Tibial nerve (tissue), 4 donors: Measurements from ENCODE around the gene THBS4. TPM values are rescaled to one million over a fixed set of nuclear protein-coding genes. Genes with fewer than 3 reads are reported as not detected.
A peak's percentile ranks its signal among the peaks of the same experiment; 100 is the strongest.

ENCODE experiments used
- DNase-seq, 2 donors: peaks; one replicate each; pipeline ENCODE4 v3.0.0-alpha.2; 2019; ENCODE audit warnings: low spot score in 2 of 2
- H3K27ac ChIP-seq, 4 donors: fragments of 200-600 bp; sonication (generic) in 3 of 4; one replicate each; pipeline ENCODE4 v1.5.1; 2017 to 2019; ENCODE audit warnings: mild to moderate bottlenecking in 1 of 4
- H3K27me3 ChIP-seq, 2 donors: fragments of 200-600 bp; sonication (generic) in 1 of 2; one replicate each; pipeline versions ENCODE4 v1.5.1 to v1.6.0; 2017 to 2019
- H3K36me3 ChIP-seq, 3 donors: fragments of 200-600 bp; sonication (generic); one replicate each; pipeline ENCODE4 v1.5.1; 2018 to 2019
- H3K4me1 ChIP-seq, 4 donors: fragments of 200-600 bp; sonication (generic) in 3 of 4; one replicate each; pipeline ENCODE4 v1.5.1; 2017 to 2019
- H3K4me3 ChIP-seq, 4 donors: fragments of 200-600 bp; sonication (generic) in 3 of 4; one replicate each; pipeline ENCODE4 v1.5.1; 2017 to 2019; ENCODE audit warnings: mild to moderate bottlenecking in 1 of 4, moderate library complexity in 1 of 4
- H3K9me3 ChIP-seq, 4 donors: fragments of 200-600 bp; sonication (generic) in 3 of 4; one replicate each; pipeline ENCODE4 v1.5.1; 2017 to 2019
- CTCF ChIP-seq, 5 experiments: fragments of 200-600 bp in 3 of 5; fragments of 450-650 bp in 2 of 5; sonication (generic) in 3 of 5; IDR thresholded peaks; one replicate each; pipeline ENCODE4 v1.5.1; 2016 to 2019; ENCODE audit warnings: antibody characterized with exemption in 5 of 5, mild to moderate bottlenecking in 3 of 5, moderate library complexity in 2 of 5
- EP300 ChIP-seq, 2 donors: sonication (generic); formaldehyde crosslinking; IDR thresholded peaks; one replicate each; pipeline ENCODE4 v1.6.1; 2017; ENCODE audit warnings: antibody characterized with exemption in 2 of 2, mild to moderate bottlenecking in 1 of 2
- POLR2A ChIP-seq, 2 donors: fragments of 450-650 bp; IDR thresholded peaks; one replicate each; pipeline ENCODE4 v1.6.1; 2017; ENCODE audit warnings: antibody characterized with exemption in 2 of 2, mild to moderate bottlenecking in 2 of 2, moderate library complexity in 2 of 2
- WGBS, 2 donors: methylation state at CpG; one replicate each; pipeline ENCODE4 v1.1.5; 2018; 5-methylcytosine and 5-hydroxymethylcytosine counted together
- total RNA-seq, 4 donors: library from RNA; depleted of rRNA; stranded (reverse); fragments of >200 nt; gene quantifications; one replicate each; pipeline ENCODE4 v1.1.0, GENCODE V29; 2016

Gene THBS4
- total RNA-seq, 4 donors from 2014 or later, result 99.0 to 376 (median 157) TPM

DNA sequence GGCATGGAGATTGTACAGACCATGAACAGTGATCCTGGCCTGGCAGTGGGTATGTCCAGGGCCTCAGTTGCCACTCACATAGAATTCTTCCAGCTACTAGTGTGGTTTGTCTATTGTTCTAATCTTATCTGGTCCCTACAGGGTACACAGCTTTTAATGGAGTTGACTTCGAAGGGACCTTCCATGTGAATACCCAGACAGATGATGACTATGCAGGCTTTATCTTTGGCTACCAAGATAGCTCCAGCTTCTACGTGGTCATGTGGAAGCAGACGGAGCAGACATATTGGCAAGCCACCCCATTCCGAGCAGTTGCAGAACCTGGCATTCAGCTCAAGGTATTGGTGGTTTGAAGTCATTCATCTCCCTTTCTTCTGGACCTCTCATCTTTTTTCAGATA is 43.8 kb downstream of the THBS4 start:
- no peaks in the 10 kb centered on the region for H3K27me3 ChIP-seq
- peaks cover 0 to 60% (median 0%) of the 10 kb centered on the region in 3 donors for H3K36me3 ChIP-seq
- peaks cover 0 to 18% (median 6%) of the 10 kb centered on the region in 4 donors for H3K4me1 ChIP-seq
- H3K9me3 ChIP-seq, result no peaks in the 10 kb centered on the region
- no peak overlapping the region for H3K27ac ChIP-seq
- DNase-seq, result no peak
- no peak overlapping the region for H3K4me3 ChIP-seq
- 92 to 93% methylated on average over 4 of the region's 4 CpGs for WGBS, 2 donors
- no peak for TF ChIP-seq POLR2A (IDR thresholded peaks at IDR 0.05)
- no peak for TF ChIP-seq CTCF (IDR thresholded peaks at IDR 0.05)
- no peak for TF ChIP-seq EP300 (IDR thresholded peaks at IDR 0.05)

- H3K9me3 ChIP-seq, result no peaks in the 10 kb centered on the region
- TF ChIP-seq CTCF (IDR thresholded peaks at IDR 0.05) (no peak), POLR2A (IDR thresholded peaks at IDR 0.05) (no peak), EP300 (IDR thresholded peaks at IDR 0.05) (no peak)
- H3K4me3 ChIP-seq, result peak overlapping the region in 2 of 4 donors; percentile 10 to 37
- WGBS, 2 donors, result 85 to 87% methylated on average over 15 of the region's 15 CpGs
- H3K27me3 ChIP-seq, result no peaks in the 10 kb centered on the region
- no peak for DNase-seq
- peaks cover 0 to 31% (median 0%) of the 10 kb centered on the region in 3 donors for H3K36me3 ChIP-seq
- H3K4me1 ChIP-seq, result peaks cover 0 to 41% (median 6%) of the 10 kb centered on the region in 4 donors
- peak overlapping the region in 2 of 4 donors; percentile 81 to 86 for H3K27ac ChIP-seq
Measured at GRCh38 chr5:80082281-80082680, 47.1 kb downstream of the THBS4 start.

DNA sequence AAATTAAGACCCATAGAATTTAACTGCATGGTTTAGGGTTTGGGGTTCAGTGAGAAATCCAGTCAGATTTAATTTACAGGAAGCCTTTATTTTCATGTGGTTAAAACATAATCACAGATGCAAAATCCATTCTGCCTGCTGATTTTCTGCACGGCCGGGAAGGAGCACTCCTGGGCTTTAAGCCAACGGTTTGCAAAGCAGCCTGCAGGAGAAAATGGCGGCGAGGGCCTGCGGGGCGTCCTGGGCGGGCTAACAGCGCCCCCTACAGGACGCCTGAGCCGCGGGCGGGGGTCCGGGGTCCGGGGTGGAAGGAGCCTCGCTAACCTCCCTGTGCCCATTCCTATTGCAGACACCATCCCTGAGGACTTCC is 47.6 kb downstream of the THBS4 start:
- peak; percentile 39 to 57 for DNase-seq
- 1 to 6% methylated on average over 16 of the region's 16 CpGs for WGBS, 2 donors

DNA sequence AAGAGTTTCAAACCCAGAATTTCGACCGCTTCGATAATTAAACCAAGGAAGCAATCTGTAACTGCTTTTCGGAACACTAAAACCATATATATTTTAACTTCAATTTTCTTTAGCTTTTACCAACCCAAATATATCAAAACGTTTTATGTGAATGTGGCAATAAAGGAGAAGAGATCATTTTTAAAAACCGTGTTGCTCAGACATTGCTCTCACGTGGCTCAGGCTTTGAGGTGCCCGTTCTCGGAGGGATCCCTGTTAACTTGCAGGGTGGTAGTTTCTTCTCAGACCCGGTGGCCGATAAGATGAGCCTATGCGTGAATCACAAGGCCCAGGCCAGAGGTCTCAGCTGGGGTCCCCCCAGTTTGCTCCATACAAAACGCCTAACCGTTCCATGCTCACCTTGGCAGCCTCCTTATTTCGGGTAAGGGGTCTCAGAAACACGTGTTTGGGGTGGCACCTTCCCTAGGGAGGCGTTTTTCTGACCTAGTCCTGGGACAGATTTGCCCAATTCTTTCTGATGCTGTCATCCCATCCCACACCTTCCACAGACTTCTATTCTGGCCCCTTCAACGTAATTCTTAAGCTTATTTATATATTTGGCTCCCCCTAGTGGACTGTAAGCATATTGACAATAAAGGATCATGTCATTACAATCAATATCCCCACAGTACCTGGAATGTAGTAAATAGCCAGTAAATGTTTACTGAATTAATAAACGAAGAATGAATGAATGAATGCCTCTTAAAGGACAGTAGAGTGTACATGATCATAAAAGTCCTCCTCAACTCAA is 48.1 kb downstream of the THBS4 start:
- DNase-seq, result peak; percentile 19 to 30
- Histone ChIP-seq H3K27ac (peak overlapping the region; percentile 44 to 86 (median 74)), H3K4me3 (peak overlapping the region in 3 of 4 donors; percentile 10 to 37 (median 23)), H3K27me3 (no peaks in the 10 kb centered on the region), H3K36me3 (peaks cover 0 to 21% (median 0%) of the 10 kb centered on the region in 3 donors), H3K4me1 (peaks cover 0 to 41% (median 6%) of the 10 kb centered on the region in 4 donors), H3K9me3 (no peaks in the 10 kb centered on the region)
- 29 to 35% methylated on average over 19 of the region's 19 CpGs for WGBS, 2 donors
- no peak for TF ChIP-seq POLR2A (IDR thresholded peaks at IDR 0.05)
- peak; percentile 48 to 81 (median 80) for TF ChIP-seq CTCF (IDR thresholded peaks at IDR 0.05)
- TF ChIP-seq EP300 (IDR thresholded peaks at IDR 0.05), result peak in 1 of 2 donors; percentile 27

More for the DNA sequence above, 47.6 kb downstream of the THBS4 start:
- H3K4me1 ChIP-seq, result peaks cover 0 to 41% (median 6%) of the 10 kb centered on the region in 4 donors
- H3K27ac ChIP-seq, result peak overlapping the region; percentile 44 to 86 (median 74)
- peaks cover 0 to 26% (median 0%) of the 10 kb centered on the region in 3 donors for H3K36me3 ChIP-seq
- no peaks in the 10 kb centered on the region for H3K9me3 ChIP-seq
- H3K4me3 ChIP-seq, result peak overlapping the region in 3 of 4 donors; percentile 10 to 37 (median 23)
- TF ChIP-seq CTCF (IDR thresholded peaks at IDR 0.05), result peak; percentile 71 to 97 (median 82)
- TF ChIP-seq EP300 (IDR thresholded peaks at IDR 0.05), result peak in 1 of 2 donors; percentile 3
- TF ChIP-seq POLR2A (IDR thresholded peaks at IDR 0.05), result no peak
- H3K27me3 ChIP-seq, result no peaks in the 10 kb centered on the region

GRCh38 chr5:80090884-80091166 is 55.7 kb downstream of the THBS4 start:
- TF ChIP-seq CTCF (IDR thresholded peaks at IDR 0.05) (no peak), EP300 (IDR thresholded peaks at IDR 0.05) (no peak)
- H3K36me3 ChIP-seq, result no peaks in the 10 kb centered on the region
- H3K4me3 ChIP-seq, result no peak overlapping the region
- H3K27ac ChIP-seq, result no peak overlapping the region
- no peaks in the 10 kb centered on the region for H3K27me3 ChIP-seq
- WGBS, 2 donors, result 92 to 93% methylated on average over 5 of the region's 5 CpGs
- no peaks in the 10 kb centered on the region for H3K9me3 ChIP-seq
- H3K4me1 ChIP-seq, result peaks cover 0 to 7% (median 0%) of the 10 kb centered on the region in 4 donors
- no peak for DNase-seq
